Measurements from ENCODE around the gene NMUR1.

Gene NMUR1

DNA sequence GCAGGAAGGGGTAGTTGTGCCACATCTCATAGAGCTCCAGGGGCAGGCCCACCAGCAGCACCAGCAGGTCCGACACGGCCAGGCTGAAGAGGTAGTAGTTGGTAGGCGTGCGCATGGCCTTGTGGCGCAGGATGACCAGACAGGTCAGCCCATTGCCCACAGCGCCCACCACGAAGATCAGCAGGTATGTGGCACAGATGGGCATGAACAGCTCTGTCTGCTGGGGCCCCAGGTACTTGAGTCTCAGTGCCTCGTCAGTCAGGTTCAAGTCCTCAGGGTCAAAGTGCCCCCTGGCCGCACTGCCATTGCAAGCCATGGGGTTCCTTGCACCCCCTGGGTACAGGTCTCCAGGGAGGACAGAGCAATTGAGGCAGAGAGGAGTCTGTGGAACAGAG is 1.6 kb downstream of the NMUR1 start:
- TF ChIP-seq, protein P1, sequence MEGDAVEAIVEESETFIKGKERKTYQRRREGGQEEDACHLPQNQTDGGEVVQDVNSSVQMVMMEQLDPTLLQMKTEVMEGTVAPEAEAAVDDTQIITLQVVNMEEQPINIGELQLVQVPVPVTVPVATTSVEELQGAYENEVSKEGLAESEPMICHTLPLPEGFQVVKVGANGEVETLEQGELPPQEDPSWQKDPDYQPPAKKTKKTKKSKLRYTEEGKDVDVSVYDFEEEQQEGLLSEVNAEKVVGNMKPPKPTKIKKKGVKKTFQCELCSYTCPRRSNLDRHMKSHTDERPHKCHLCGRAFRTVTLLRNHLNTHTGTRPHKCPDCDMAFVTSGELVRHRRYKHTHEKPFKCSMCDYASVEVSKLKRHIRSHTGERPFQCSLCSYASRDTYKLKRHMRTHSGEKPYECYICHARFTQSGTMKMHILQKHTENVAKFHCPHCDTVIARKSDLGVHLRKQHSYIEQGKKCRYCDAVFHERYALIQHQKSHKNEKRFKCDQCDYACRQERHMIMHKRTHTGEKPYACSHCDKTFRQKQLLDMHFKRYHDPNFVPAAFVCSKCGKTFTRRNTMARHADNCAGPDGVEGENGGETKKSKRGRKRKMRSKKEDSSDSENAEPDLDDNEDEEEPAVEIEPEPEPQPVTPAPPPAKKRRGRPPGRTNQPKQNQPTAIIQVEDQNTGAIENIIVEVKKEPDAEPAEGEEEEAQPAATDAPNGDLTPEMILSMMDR (IDR thresholded peaks at IDR 0.05; ENCODE audit: low read depth, low read length): no peak
- no peak for DNase-seq (ENCODE audit: extremely low read depth, low read depth)

DNA sequence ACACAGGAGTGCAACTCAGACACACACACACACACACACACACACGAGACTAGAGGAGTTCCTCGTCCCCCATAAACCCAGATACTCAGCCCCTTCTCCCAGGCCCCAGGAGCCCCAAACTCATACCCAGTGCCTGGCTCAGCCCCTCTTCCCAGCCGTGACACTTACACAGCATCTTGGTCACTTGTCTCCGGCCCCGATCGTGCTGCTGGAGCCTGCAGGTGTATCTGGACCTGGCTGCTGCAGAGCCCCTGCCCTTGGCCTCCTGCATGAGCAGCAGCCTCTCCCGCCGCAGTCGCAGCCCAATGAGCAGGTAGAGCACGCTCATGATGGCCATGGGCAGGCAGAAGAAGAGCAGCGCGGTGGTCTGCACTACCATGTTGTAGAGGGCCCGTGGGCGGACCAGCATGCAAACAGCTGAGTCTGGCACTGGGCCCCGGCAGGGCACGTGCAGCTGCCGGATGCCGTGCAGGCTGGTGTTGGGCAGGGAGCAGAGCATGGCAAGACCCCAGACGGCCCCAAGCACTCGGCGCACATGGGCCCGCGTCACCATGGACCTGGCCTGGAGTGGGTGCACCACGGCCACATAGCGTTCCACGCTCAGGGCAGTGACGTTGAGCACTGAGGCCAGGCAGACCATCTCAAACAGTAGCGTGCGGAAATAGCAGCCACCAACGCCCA is 2.1 kb downstream of the NMUR1 start:
- TF ChIP-seq, protein P1 (IDR thresholded peaks at IDR 0.05; ENCODE audit: low read depth, low read length): no peak

DNA sequence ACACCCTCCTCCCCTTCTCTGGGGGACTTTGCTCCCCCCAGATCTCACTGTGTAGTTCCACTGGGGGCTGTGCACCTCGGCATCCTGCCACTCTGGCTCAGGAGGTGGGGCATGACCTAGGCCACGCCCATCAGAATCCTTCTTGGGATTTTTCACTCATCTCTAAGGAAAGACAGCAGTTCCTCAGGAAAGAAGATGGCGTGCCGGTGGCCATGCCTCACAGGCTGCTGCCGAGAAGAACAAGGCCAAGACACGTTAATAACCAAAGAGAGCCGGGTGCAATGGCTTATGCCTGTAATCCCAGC is 3.2 kb downstream of the NMUR1 start:
- TF ChIP-seq, protein P1 (IDR thresholded peaks at IDR 0.05; ENCODE audit: low read depth, low read length): no peak
- no peak for DNase-seq (ENCODE audit: extremely low read depth, low read depth)

More for the DNA sequence above, 2.1 kb downstream of the NMUR1 start:
- no peak for DNase-seq (ENCODE audit: extremely low read depth, low read depth)

DNA sequence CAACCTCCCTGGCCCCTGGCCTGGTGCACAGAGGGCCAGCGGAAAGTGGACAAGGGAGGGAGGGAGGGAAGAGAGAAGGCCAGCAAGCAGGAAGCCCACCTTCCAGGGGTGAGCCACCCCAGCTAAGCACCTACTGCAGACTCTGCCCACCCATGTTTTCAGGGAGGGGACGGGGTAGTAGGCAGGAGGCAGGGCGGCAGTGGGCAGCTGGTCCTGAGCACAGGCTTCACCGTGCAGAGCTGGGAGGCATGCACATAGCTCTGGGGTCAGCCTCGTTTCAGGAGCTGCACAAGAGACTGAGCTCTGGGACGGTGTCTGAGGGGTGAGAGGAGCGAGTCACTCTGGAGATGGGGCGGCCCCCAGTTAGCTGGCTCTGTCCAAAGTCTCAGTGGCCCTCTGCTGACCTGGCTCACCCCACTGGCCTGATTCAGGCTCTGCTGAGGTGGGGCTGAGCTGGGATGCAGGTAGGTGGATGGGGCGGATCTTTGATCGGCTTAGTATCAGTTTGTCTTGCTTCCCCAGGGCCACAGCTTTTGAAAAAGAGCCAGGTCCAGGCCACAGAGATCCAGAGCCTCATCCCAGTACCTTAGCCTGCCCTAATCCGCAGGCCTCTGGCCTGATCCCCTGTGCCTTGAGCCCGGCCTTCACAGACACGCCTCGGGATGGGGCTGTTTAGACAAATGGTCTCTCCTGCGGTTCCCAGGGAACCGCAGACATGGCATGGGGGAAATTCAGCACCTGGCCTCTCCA is 3.7 kb downstream of the NMUR1 start:
- TF ChIP-seq, protein P1 (IDR thresholded peaks at IDR 0.05; ENCODE audit: low read depth, low read length): no peak
- no peak for DNase-seq (ENCODE audit: extremely low read depth, low read depth)

DNA sequence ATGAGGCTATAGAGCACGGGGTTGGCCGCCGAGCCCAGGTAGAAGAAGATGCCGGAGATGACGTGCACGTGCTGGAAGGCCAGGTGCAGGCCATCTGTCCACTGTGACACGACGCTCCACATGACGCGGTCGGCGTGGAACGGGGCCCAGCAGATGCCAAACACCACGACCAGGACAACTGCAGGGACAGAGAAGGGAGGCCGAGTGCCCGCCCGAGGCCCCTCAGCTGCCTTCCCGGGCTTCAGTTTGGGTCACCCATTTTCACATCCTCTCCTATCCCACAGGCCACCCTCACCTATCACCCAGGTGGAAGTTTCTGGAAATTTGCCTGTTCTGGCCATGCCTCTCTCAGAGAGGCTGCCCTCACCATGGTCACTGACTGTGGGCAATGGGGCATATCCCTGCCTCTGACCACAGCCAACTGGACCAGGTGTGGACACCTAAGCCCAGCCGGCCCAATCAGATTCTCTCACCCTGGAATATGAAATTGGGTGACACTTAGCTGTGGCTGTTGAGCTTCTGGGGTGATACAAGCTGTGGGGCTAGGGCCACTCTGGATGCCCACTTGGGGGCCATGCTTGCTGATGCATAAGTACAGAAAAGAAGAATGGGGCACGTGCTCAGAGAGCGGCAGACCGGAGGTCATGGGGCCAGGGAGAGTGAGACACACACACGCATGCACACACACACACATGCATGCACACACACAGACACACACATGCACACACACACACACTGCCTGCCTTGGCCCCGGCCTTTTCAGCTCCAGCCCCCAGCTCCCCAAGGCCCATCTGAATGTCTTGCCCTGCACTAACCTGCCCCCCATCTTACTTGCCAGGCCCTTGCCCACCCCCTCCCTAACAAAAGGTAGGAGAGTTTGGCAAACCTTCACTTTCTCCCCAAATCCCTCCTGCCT is 4.7 kb downstream of the NMUR1 start:
- TF ChIP-seq, protein P1 (IDR thresholded peaks at IDR 0.05; ENCODE audit: low read depth, low read length): no peak
- DNase-seq (ENCODE audit: extremely low read depth, low read depth): no peak

DNA sequence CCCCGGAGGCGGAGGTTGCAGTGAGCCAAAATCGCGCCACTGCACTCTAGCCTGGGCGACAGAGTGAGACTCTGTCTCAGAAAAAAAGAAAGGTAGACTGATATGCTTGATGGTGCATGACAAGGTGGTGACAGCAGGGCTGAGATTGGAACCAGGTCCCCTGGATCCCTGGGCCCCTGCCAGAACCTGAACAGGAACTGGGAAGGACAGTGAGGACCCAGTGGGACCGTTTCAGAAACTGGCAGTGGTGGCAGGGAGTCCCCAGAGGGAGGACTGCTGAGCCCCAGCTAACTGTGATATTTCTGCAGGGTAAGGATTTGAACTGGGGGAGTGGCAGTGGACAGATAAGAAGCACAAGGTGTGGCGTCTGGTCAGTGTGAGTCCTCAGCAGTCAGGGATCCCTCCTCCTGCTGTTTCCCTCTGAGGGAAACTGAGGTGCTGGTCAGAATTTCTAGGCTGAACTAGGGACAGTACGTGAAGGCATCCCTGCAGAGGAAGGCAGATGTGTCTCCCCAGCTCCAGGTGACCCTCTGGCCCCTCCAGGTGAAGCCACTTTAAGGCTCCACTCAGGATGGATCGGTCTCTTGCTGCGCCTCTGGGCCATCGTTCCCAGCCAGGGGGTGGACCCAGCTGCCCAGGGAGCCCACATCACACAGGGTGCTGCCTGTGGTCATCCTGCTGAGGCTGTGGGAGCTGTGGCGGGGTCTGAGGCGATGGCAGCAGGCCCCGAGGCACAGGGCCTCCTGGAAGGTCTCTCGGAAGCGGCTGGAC is 5.6 kb downstream of the NMUR1 start:
- DNase-seq (ENCODE audit: extremely low read depth, low read depth): no peak
- TF ChIP-seq, protein P1 (IDR thresholded peaks at IDR 0.05; ENCODE audit: low read depth, low read length): no peak

Measured in AG09319 (cell line).